Caco-2 (cell line): ENCODE results near the gene LPCAT4. TPM values are rescaled to one million over a fixed set of nuclear protein-coding genes. Genes with fewer than 3 reads are reported as not detected.

Experiments
- BruUV-seq: library from RNA; stranded (reverse); fragments of 400-500 nt; replicated peaks from 2 replicates; lab custom pipeline; 2021; lab: Mats Ljungman, UMichigan
- CTCF ChIA-PET: fragments of 300-600 bp; sonication (Branson Sonifier 250); formaldehyde crosslinking; loops from one replicate; lab custom pipeline; 2022; ENCODE audit warnings: antibody characterized with exemption; lab: Charles Lee
- POLR2A ChIA-PET: fragments of 300-600 bp; sonication (Branson Sonifier 250); formaldehyde crosslinking; loops from one replicate; lab custom pipeline; 2022; ENCODE audit warnings: antibody characterized with exemption; lab: Charles Lee
- DNase-seq, 2 experiments: peaks; one replicate each; pipeline versions ENCODE4 v3.0.0 to v3.0.0-alpha.2; 2020 to 2022
- H3K27me3 ChIP-seq: replicated peaks from 2 replicates; pipeline ENCODE4 v1.6.0; 2011; ENCODE audit warnings: low read length; ENCODE audit not compliant: control insufficient read depth, insufficient read depth
- H3K36me3 ChIP-seq: 2 replicates; pipeline ENCODE4 v1.5.1; 2011; ENCODE audit warnings: low read length; ENCODE audit not compliant: control insufficient read depth, insufficient read depth
- H3K4me1 ChIP-seq: fragments of 250-450 bp; sonication (Bioruptor Pico); 2 replicates; pipeline ENCODE4 v1.5.1; 2020; ENCODE audit warnings: mild to moderate bottlenecking
- H3K4me3 ChIP-seq: 2 replicates; pipeline ENCODE4 v1.5.1; 2011; ENCODE audit warnings: low read depth, mild to moderate bottlenecking, control low read depth, low read length
- H3K9me3 ChIP-seq: fragments of 250-450 bp; sonication (Bioruptor Pico); 2 replicates; pipeline ENCODE4 v1.5.1; 2020; ENCODE audit warnings: mild to moderate bottlenecking, moderate library complexity
- H3K27ac Mint-ChIP-seq: one replicate; pipeline ENCODE4 v1.8.0; 2022; ENCODE audit warnings: mixed read lengths; ENCODE audit not compliant: unreplicated experiment
- H3K27me3 Mint-ChIP-seq: one replicate; pipeline ENCODE4 v1.8.0; 2022; ENCODE audit warnings: mixed read lengths; ENCODE audit not compliant: insufficient read depth, unreplicated experiment
- H3K36me3 Mint-ChIP-seq: one replicate; pipeline ENCODE4 v1.8.0; 2022; ENCODE audit warnings: mild to moderate bottlenecking, mixed read lengths; ENCODE audit not compliant: insufficient read depth, unreplicated experiment
- H3K4me1 Mint-ChIP-seq: one replicate; pipeline ENCODE4 v1.8.0; 2022; ENCODE audit warnings: low read depth, mixed read lengths; ENCODE audit not compliant: unreplicated experiment
- H3K4me3 Mint-ChIP-seq: one replicate; pipeline ENCODE4 v1.8.0; 2022; ENCODE audit warnings: mild to moderate bottlenecking, moderate library complexity, mixed read lengths; ENCODE audit not compliant: unreplicated experiment
- H3K9me3 Mint-ChIP-seq: one replicate; pipeline ENCODE4 v1.8.0; 2022; ENCODE audit warnings: mixed read lengths; ENCODE audit not compliant: unreplicated experiment
- intact Hi-C: fragments of 100-400 bp; cut with micrococcal nuclease; formaldehyde crosslinking; loops from one replicate; pipeline ENCODE4 v1.10.0; 2022; ENCODE audit not compliant: unreplicated experiment
- total RNA-seq: library from RNA; stranded (reverse); gene quantifications from 2 replicates; pipeline ENCODE4 v1.2.3, GENCODE V29; 2022
- TF ChIP-seq, protein P1 (sequence below), 2 experiments: fragments of 200-600 bp in 1 of 2; IDR thresholded peaks; 1 replicate in 1 of 2; 2 replicates in 1 of 2; pipeline versions ENCODE4 v1.5.1 to v1.8.0; 2011 to 2022; ENCODE audit warnings: antibody characterized with exemption in 1 of 2, control low read depth in 1 of 2, inconsistent platforms in 1 of 2, low read depth in 1 of 2, low read length in 1 of 2, mild to moderate bottlenecking in 1 of 2, moderate library complexity in 1 of 2; ENCODE audit not compliant: insufficient read depth in 1 of 2, severe bottlenecking in 1 of 2, unreplicated experiment in 1 of 2

Gene LPCAT4
- total RNA-seq, 1 experiment from 2014 or later = 37.9 TPM

DNA sequence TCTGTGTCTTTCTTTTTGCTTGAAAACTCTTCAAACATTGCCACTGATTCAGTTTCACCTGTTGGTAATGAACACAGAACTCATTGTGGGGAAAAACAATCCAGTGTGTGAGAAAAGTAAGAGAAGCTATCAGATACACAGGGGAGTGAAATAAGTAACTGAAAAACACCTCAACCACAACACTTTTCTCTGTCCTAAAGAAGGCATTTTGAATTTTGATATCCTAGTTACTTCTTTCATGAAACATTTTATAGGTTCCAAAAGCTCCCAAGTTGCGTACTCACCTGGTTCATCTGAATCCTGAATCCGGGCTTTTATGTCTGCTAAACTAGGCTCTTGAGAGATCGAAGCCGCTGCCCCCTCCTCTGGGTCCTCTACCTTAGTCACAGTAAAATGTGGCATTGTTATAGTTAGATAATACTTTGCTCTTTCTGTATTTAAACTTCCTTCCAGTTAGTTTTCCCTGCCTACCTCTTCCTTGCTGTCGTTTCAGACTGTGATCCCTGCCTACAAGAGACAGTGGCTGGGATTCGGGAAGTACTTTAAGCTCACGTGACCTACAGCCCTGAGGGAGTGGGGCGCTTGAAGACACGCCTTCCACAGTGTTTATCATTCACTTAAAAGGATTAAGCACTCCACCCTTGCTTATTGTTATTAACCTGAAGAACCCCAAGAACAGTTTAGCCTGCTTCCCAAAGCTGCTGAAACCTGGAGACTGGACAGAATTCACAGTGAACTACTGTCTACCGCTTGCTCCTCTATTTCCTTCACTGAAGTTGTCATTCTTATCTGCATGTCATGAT lies 48.5 kb downstream of the LPCAT4 start:
- Histone ChIP-seq H3K4me1 (0 out of 2 replicates have a peak, but pooled peaks cover 4% of the 10 kb centered on the region), H3K36me3 (no peaks in the 10 kb centered on the region), H3K9me3 (no peaks in the 10 kb centered on the region; the same call in 1 of the 2 replicates), H3K4me3 (peak overlapping the region; percentile 50), H3K27me3 (no peaks in the 10 kb centered on the region)
- BruUV-seq = TSS peak; percentile 76
- DNase-seq = peak; percentile 64 to 74
- Mint-ChIP-seq H3K36me3 (no peaks in the 10 kb centered on the region), H3K4me3 (peak overlapping the region; percentile 84), H3K27ac (peak overlapping the region; percentile 66), H3K9me3 (peaks cover 9% of the 10 kb centered on the region), H3K27me3 (no peaks in the 10 kb centered on the region), H3K4me1 (no peaks in the 10 kb centered on the region)
- intact Hi-C loops = no loop called here
- CTCF ChIA-PET = interaction anchor here (0.6 to 1.0 kb wide), 3 partner anchors 24 to 1191 kb away, joined by 3 to 5 read pairs (median 4); partner anchors contain the start of genes LPCAT4 and NOP10
- POLR2A ChIA-PET = interaction anchor here (0.7 to 1.4 kb wide), 5 partner anchors 12 to 239 kb away, joined by 4 to 13 read pairs (median 4); partner anchors contain the start of gene KATNBL1
- TF ChIP-seq, protein P1, sequence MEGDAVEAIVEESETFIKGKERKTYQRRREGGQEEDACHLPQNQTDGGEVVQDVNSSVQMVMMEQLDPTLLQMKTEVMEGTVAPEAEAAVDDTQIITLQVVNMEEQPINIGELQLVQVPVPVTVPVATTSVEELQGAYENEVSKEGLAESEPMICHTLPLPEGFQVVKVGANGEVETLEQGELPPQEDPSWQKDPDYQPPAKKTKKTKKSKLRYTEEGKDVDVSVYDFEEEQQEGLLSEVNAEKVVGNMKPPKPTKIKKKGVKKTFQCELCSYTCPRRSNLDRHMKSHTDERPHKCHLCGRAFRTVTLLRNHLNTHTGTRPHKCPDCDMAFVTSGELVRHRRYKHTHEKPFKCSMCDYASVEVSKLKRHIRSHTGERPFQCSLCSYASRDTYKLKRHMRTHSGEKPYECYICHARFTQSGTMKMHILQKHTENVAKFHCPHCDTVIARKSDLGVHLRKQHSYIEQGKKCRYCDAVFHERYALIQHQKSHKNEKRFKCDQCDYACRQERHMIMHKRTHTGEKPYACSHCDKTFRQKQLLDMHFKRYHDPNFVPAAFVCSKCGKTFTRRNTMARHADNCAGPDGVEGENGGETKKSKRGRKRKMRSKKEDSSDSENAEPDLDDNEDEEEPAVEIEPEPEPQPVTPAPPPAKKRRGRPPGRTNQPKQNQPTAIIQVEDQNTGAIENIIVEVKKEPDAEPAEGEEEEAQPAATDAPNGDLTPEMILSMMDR (IDR thresholded peaks at IDR 0.05; ENCODE audit: insufficient read depth in 1 of 2, low read depth in 1 of 2, low read length in 1 of 2, severe bottlenecking in 1 of 2, unreplicated experiment in 1 of 2) = no peak

DNA sequence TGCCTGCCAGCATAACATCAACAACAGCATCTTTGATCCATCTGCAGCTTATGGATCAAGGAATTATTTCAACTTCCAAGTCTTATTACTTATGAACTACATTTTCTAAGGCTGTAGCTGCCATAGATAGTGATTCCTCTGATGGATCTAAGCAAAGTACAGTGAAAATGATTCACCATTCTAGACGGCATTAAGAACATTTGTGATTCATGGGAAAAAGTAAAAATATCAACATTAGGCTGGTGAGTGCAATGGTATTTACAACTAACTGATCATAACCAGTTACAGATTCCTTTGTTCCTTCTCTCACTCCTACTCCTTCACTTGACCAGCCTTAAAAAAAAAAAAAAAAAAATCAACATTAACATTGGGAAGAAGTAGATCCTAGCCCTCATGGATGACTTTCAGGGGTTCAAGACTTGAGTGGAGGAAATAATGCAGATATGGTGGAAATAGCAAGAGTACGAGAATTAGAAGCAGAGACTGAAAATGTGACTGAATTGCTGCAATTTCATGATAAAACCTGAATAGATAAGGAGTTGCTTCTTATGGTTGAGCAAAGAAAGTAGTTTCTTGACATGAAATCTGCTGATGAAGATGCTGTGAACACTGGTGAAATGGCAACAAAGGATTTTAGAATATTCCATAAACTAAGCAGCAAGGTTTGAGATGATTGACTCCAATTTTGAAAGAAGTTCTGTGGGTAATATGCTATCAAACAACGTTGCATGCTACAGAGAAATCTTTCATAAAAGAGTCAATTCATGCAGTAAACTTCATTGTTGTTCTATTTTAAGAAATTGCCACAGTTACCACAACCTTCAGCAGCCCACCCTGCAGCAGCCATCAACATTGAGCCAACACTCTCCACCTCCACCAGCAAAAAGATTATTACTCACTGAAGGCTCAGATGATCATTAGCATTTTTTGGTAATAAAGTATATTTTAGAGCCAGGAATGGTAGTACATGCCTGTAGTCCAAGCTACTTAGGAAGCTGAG lies 52.2 kb downstream of the LPCAT4 start:
- Mint-ChIP-seq H3K4me3 (no peak overlapping the region), H3K4me1 (no peaks in the 10 kb centered on the region), H3K9me3 (no peaks in the 10 kb centered on the region), H3K36me3 (no peaks in the 10 kb centered on the region), H3K27me3 (no peaks in the 10 kb centered on the region), H3K27ac (no peak overlapping the region)
- no TSS peak for BruUV-seq
- no peaks in the 10 kb centered on the region for H3K36me3 ChIP-seq
- no peak for DNase-seq
- no peak overlapping the region for H3K4me3 ChIP-seq
- intact Hi-C loops = no loop called here
- H3K4me1 ChIP-seq = 0 out of 2 replicates have a peak, but pooled peaks cover 4% of the 10 kb centered on the region
- TF ChIP-seq, protein P1 (IDR thresholded peaks at IDR 0.05; ENCODE audit: insufficient read depth in 1 of 2, low read depth in 1 of 2, low read length in 1 of 2, severe bottlenecking in 1 of 2, unreplicated experiment in 1 of 2) = no peak
- H3K9me3 ChIP-seq = no peaks in the 10 kb centered on the region
- no peaks in the 10 kb centered on the region for H3K27me3 ChIP-seq
- ChIA-PET CTCF (no interaction called here), POLR2A (no interaction called here)

DNA sequence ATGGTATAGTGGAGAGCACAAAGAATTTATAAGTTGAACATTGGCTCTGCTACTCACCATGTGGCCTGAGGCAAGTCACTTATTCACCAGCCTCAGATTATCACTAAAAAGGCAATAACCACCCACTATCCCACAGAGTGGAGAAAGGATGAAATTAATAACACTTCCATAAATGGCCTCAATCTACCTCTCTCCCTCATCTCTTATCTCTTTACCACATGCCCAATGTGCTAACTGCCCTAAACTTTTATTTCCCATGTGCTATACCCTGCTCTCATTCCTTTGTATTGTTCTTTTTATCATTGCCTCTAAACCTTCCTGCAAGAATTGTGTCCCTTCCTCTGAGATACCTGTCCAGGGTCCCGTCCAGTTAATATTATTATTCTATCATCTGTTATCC lies 55.4 kb downstream of the LPCAT4 start:
- no peak overlapping the region for H3K4me3 ChIP-seq
- TF ChIP-seq, protein P1 (IDR thresholded peaks at IDR 0.05; ENCODE audit: insufficient read depth in 1 of 2, low read depth in 1 of 2, low read length in 1 of 2, severe bottlenecking in 1 of 2, unreplicated experiment in 1 of 2) = no peak
- no peaks in the 10 kb centered on the region for H3K4me1 ChIP-seq
- H3K27me3 ChIP-seq = no peaks in the 10 kb centered on the region
- no peaks in the 10 kb centered on the region for H3K9me3 ChIP-seq
- H3K36me3 ChIP-seq = no peaks in the 10 kb centered on the region
- Mint-ChIP-seq H3K9me3 (no peaks in the 10 kb centered on the region), H3K36me3 (no peaks in the 10 kb centered on the region), H3K27ac (no peak overlapping the region), H3K4me3 (no peak overlapping the region), H3K4me1 (no peaks in the 10 kb centered on the region), H3K27me3 (no peaks in the 10 kb centered on the region)
- ChIA-PET POLR2A (no interaction called here), CTCF (no interaction called here)
- intact Hi-C loops = no loop called here
- no peak for DNase-seq
- BruUV-seq = no TSS peak
